HCT116 (cell line): ENCODE measurements around the gene TMEM232. TPM values are rescaled to one million over a fixed set of nuclear protein-coding genes. Genes with fewer than 3 reads are reported as not detected.

ENCODE experiments used
- ATAC-seq: fragments of 200-7000 bp; cut with Tn5 transposase; 2 replicates; pipeline ENCODE4 v1.9.1; 2020; ENCODE audit warnings: mild to moderate bottlenecking, moderate library complexity
- BruUV-seq: library from RNA; stranded (reverse); fragments of 400-500 nt; replicated peaks from 2 replicates; lab custom pipeline; 2021; lab: Mats Ljungman, UMichigan
- CTCF ChIA-PET: fragments of 300-600 bp; sonication (Branson Sonifier 250); formaldehyde crosslinking; loops from one replicate; lab custom pipeline; 2021; ENCODE audit warnings: antibody characterized with exemption; lab: Charles Lee
- POLR2A ChIA-PET: fragments of 300-600, 350-600 bp; sonication (Branson Sonifier 250); formaldehyde crosslinking; loops from one replicate; lab custom pipeline; 2021; ENCODE audit warnings: antibody characterized with exemption; lab: Charles Lee
- RAD21 ChIA-PET, 2 experiments: fragments of 300-600 bp; sonication (Branson Sonifier 250); formaldehyde crosslinking; loops; one replicate each; lab custom pipeline; 2023; ENCODE audit warnings: low total read pairs in 2 of 2; ENCODE audit not compliant: uncharacterized antibody in 2 of 2, unreplicated experiment in 2 of 2, low non-redundant PET in 1 of 2; lab: Charles Lee
- DNase-seq: peaks from one replicate; pipeline ENCODE4 v3.0.0-alpha.2; 2010; ENCODE audit warnings: low read depth, low spot score
- H2AFZ ChIP-seq: fragments of 200-600 bp; shearing (Covaris generic), sonication (generic); 2 replicates; pipeline ENCODE4 v1.6.1; 2017; ENCODE audit warnings: low read depth, mixed run types, mixed read lengths, antibody characterized with exemption, low read length; ENCODE audit not compliant: poor library complexity, severe bottlenecking
- H3K27ac ChIP-seq: 2 replicates; pipeline ENCODE4 v1.5.1; 2012; ENCODE audit warnings: low read depth, low read length
- H3K27me3 ChIP-seq: fragments of 200-600 bp; sonication (generic); 2 replicates; pipeline ENCODE4 v1.6.1; 2016; ENCODE audit warnings: mixed run types, low read length, mixed read lengths; ENCODE audit not compliant: insufficient read depth
- H3K36me3 ChIP-seq, 2 experiments: fragments of 200-500 bp in 1 of 2; fragments of 200-600 bp in 1 of 2; sonication (Bioruptor generic) in 1 of 2; sonication (generic) in 1 of 2; 2 replicates each; pipeline versions ENCODE4 v1.5.1 to v1.6.1; 2014 to 2016; ENCODE audit warnings: low read length in 2 of 2, inconsistent platforms in 1 of 2, mixed read lengths in 1 of 2, mixed run types in 1 of 2; ENCODE audit not compliant: insufficient read depth in 2 of 2, control insufficient read depth in 1 of 2
- H3K4me1 ChIP-seq, 2 experiments: fragments of 200-600 bp in 1 of 2; sonication (generic) in 1 of 2; 2 replicates each; pipeline versions ENCODE4 v1.5.1 to v1.6.1; 2012 to 2017; ENCODE audit warnings: low read length in 2 of 2, inconsistent platforms in 1 of 2, mild to moderate bottlenecking in 1 of 2, mixed read lengths in 1 of 2, mixed run types in 1 of 2, moderate library complexity in 1 of 2; ENCODE audit not compliant: insufficient read depth in 2 of 2, control insufficient read depth in 1 of 2
- H3K4me2 ChIP-seq: fragments of 200-600 bp; sonication (generic); 2 replicates; pipeline ENCODE4 v1.6.1; 2017; ENCODE audit warnings: mixed run types, low read length, mixed read lengths
- H3K4me3 ChIP-seq, 2 experiments: fragments of 200-600 bp in 1 of 2; sonication (generic) in 1 of 2; replicated peaks in 1 of 2; 2 replicates each; pipeline ENCODE4 v1.5.1; 2011 to 2016; ENCODE audit warnings: low read length in 2 of 2, control low read depth in 1 of 2, low read depth in 1 of 2, mild to moderate bottlenecking in 1 of 2, mixed read lengths in 1 of 2, mixed run types in 1 of 2
- H3K79me2 ChIP-seq: fragments of 200-600 bp; sonication (generic); 2 replicates; pipeline ENCODE4 v1.6.1; 2017; ENCODE audit warnings: mild to moderate bottlenecking, mixed run types, low read length, moderate library complexity, mixed read lengths; ENCODE audit not compliant: insufficient read depth
- H3K9ac ChIP-seq: fragments of 200-600 bp; sonication (generic); 2 replicates; pipeline ENCODE4 v1.6.1; 2016; ENCODE audit warnings: low read length, mixed read lengths
- H3K9me2 ChIP-seq: fragments of 200-600 bp; sonication (generic), shearing (Covaris generic); 2 replicates; pipeline ENCODE4 v1.6.1; 2017; ENCODE audit warnings: mixed run types, mild to moderate bottlenecking, moderate library complexity; ENCODE audit not compliant: insufficient read depth
- H3K9me3 ChIP-seq, 2 experiments: fragments of 200-500 bp in 1 of 2; fragments of 200-600 bp in 1 of 2; sonication (Bioruptor generic) in 1 of 2; sonication (generic) in 1 of 2; 2 replicates each; pipeline ENCODE4 v1.6.1; 2014 to 2017; ENCODE audit warnings: low read length in 2 of 2, mixed read lengths in 2 of 2, inconsistent platforms in 1 of 2, low read depth in 1 of 2, mild to moderate bottlenecking in 1 of 2, mixed run types in 1 of 2, moderate library complexity in 1 of 2; ENCODE audit not compliant: control insufficient read depth in 1 of 2, insufficient read depth in 1 of 2
- H4K20me1 ChIP-seq: fragments of 200-600 bp; sonication (generic), shearing (Covaris generic); 2 replicates; pipeline ENCODE4 v1.6.1; 2017; ENCODE audit warnings: mixed run types, mild to moderate bottlenecking, moderate library complexity; ENCODE audit not compliant: insufficient read depth
- CBX3 ChIP-seq: IDR thresholded peaks from 2 replicates; pipeline ENCODE4 v1.6.1; 2012; ENCODE audit warnings: low read depth
- ELF1 ChIP-seq: IDR thresholded peaks from 2 replicates; pipeline ENCODE4 v1.6.1; 2012; ENCODE audit warnings: low read depth, borderline replicate concordance
- JUND ChIP-seq: IDR thresholded peaks from 2 replicates; pipeline ENCODE4 v1.6.1; 2012
- MAX ChIP-seq: IDR thresholded peaks from 2 replicates; pipeline ENCODE4 v1.6.1; 2012
- POLR2A ChIP-seq: IDR thresholded peaks from 2 replicates; pipeline ENCODE4 v1.7.0; 2011; ENCODE audit warnings: borderline replicate concordance; ENCODE audit not compliant: insufficient read depth, insufficient read length; ENCODE audit errors: extremely low read depth
- SIN3A ChIP-seq: IDR thresholded peaks from 2 replicates; pipeline ENCODE4 v1.6.1; 2012; ENCODE audit warnings: low read depth
- YY1 ChIP-seq: IDR thresholded peaks from 2 replicates; pipeline ENCODE4 v1.6.1; 2011; ENCODE audit warnings: low read length, low read depth, moderate library complexity, mild to moderate bottlenecking; ENCODE audit not compliant: insufficient replicate concordance; ENCODE audit errors: extremely low read depth
- ZFX ChIP-seq: fragments of 450-650 bp; IDR thresholded peaks from 2 replicates; pipeline ENCODE4 v1.6.1; 2017
- intact Hi-C: fragments of 100-400 bp; cut with micrococcal nuclease; formaldehyde crosslinking; loops from 2 replicates; pipeline ENCODE4 v1.10.0; 2022
- total RNA-seq: library from RNA; stranded (reverse); gene quantifications from one replicate; pipeline ENCODE4 v1.2.1, GENCODE V29; 2021; ENCODE audit not compliant: unreplicated experiment
- TF ChIP-seq, protein P1 (sequence below): IDR thresholded peaks from 2 replicates; pipeline ENCODE4 v1.6.1; 2012; ENCODE audit warnings: low read depth
- TF ChIP-seq, protein P2 (sequence below): IDR thresholded peaks from 2 replicates; pipeline ENCODE4 v1.6.1; 2011; ENCODE audit warnings: mild to moderate bottlenecking, low read length, moderate library complexity; ENCODE audit not compliant: insufficient replicate concordance; ENCODE audit errors: extremely low read depth
- TF ChIP-seq, protein P3 (sequence below): IDR thresholded peaks from 2 replicates; pipeline ENCODE4 v1.6.1; 2012

TMEM232 gene
- total RNA-seq, 1 experiment from 2014 or later: 1.2 TPM

DNA sequence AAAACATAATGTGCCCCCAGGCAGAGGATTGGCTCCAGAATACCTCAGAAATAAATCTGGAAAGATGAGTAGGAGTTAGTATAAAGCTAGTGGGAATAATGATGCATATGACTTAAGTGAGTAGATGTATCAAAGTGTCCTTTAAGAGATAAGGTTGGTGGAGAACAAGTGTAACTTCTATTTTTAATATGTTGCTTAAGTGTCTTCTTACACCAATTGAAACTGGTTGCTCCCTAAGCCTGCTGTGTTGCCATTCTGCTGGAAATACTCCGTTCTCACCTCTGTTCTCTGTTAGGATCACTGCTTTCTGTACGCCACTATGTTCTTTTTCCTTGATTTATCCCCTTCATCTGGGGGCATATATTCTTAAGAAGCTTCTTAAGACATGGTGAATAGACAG lies 286.4 kb downstream of the TMEM232 start:
- Histone ChIP-seq H3K79me2 (no peaks in the 10 kb centered on the region), H3K9me2 (no peaks in the 10 kb centered on the region), H3K4me1 (no peaks in the 10 kb centered on the region), H3K36me3 (no peaks in the 10 kb centered on the region), H3K4me2 (no peak overlapping the region), H3K27ac (no peak overlapping the region), H3K4me3 (no peak overlapping the region), H2AFZ (no peak overlapping the region), H3K9ac (no peak overlapping the region), H4K20me1 (no peaks in the 10 kb centered on the region), H3K9me3 (no peaks in the 10 kb centered on the region), H3K27me3 (no peaks in the 10 kb centered on the region)
- ChIA-PET RAD21 (no interaction called here), POLR2A (no interaction called here), CTCF (interaction anchor here (1.5 kb wide), 1 partner anchor 185 kb away, joined by 10 read pairs; no protein-coding TSS in a partner anchor)
- intact Hi-C loops: no loop called here
- TF ChIP-seq ELF1: no peak
- TF ChIP-seq, protein P1, sequence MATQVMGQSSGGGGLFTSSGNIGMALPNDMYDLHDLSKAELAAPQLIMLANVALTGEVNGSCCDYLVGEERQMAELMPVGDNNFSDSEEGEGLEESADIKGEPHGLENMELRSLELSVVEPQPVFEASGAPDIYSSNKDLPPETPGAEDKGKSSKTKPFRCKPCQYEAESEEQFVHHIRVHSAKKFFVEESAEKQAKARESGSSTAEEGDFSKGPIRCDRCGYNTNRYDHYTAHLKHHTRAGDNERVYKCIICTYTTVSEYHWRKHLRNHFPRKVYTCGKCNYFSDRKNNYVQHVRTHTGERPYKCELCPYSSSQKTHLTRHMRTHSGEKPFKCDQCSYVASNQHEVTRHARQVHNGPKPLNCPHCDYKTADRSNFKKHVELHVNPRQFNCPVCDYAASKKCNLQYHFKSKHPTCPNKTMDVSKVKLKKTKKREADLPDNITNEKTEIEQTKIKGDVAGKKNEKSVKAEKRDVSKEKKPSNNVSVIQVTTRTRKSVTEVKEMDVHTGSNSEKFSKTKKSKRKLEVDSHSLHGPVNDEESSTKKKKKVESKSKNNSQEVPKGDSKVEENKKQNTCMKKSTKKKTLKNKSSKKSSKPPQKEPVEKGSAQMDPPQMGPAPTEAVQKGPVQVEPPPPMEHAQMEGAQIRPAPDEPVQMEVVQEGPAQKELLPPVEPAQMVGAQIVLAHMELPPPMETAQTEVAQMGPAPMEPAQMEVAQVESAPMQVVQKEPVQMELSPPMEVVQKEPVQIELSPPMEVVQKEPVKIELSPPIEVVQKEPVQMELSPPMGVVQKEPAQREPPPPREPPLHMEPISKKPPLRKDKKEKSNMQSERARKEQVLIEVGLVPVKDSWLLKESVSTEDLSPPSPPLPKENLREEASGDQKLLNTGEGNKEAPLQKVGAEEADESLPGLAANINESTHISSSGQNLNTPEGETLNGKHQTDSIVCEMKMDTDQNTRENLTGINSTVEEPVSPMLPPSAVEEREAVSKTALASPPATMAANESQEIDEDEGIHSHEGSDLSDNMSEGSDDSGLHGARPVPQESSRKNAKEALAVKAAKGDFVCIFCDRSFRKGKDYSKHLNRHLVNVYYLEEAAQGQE: no peak
- no peak for TF ChIP-seq MAX
- no peak for TF ChIP-seq POLR2A
- TF ChIP-seq YY1: no peak
- TF ChIP-seq, protein P2, sequence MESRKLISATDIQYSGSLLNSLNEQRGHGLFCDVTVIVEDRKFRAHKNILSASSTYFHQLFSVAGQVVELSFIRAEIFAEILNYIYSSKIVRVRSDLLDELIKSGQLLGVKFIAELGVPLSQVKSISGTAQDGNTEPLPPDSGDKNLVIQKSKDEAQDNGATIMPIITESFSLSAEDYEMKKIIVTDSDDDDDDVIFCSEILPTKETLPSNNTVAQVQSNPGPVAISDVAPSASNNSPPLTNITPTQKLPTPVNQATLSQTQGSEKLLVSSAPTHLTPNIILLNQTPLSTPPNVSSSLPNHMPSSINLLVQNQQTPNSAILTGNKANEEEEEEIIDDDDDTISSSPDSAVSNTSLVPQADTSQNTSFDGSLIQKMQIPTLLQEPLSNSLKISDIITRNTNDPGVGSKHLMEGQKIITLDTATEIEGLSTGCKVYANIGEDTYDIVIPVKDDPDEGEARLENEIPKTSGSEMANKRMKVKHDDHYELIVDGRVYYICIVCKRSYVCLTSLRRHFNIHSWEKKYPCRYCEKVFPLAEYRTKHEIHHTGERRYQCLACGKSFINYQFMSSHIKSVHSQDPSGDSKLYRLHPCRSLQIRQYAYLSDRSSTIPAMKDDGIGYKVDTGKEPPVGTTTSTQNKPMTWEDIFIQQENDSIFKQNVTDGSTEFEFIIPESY: no peak
- TF ChIP-seq CBX3: no peak
- TF ChIP-seq, protein P3, sequence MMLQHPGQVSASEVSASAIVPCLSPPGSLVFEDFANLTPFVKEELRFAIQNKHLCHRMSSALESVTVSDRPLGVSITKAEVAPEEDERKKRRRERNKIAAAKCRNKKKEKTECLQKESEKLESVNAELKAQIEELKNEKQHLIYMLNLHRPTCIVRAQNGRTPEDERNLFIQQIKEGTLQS: no peak
- TF ChIP-seq SIN3A: no peak
- no peak for TF ChIP-seq ZFX
- no peak for TF ChIP-seq JUND
- DNase-seq: no peak
- ATAC-seq: no peak
- no TSS peak for BruUV-seq
